K562 (cell line): Measurements from ENCODE around the gene MKLN1. TPM values are rescaled to one million over a fixed set of nuclear protein-coding genes. Genes with fewer than 3 reads are reported as not detected.
A peak's percentile ranks its signal among the peaks of the same experiment; 100 is the strongest.

Source experiments
- ATAC-seq: fragments of 200-7000 bp; cut with Tn5 transposase; 3 replicates; pipeline ENCODE4 v1.9.1; 2020; ENCODE audit warnings: moderate library complexity
- BruUV-seq: library from RNA; stranded (reverse); fragments of 400-500 nt; replicated peaks from 2 replicates; lab custom pipeline; 2021; lab: Mats Ljungman, UMichigan
- CTCF ChIA-PET: fragments of 300-600 bp; formaldehyde crosslinking; extraction: SDS; loops from one replicate; lab custom pipeline; 2021; ENCODE audit warnings: low intra/inter-chr PET ratio; lab: Yijun Ruan, JAX
- POLR2A ChIA-PET: fragments of 300-600, 350-650 bp; sonication (Branson Sonifier 250); formaldehyde crosslinking; extraction: SDS; loops from one replicate; lab custom pipeline; 2021; ENCODE audit warnings: antibody characterized with exemption, inconsistent platforms; lab: Yijun Ruan, JAX
- DNase-seq, 4 experiments: peaks; one replicate each; pipeline versions ENCODE4 v3.0.0 to v3.0.0-alpha.2; 2011 to 2018; ENCODE audit warnings: low spot score in 3 of 4, mixed read lengths in 3 of 4; ENCODE audit errors: extremely low read depth in 1 of 4
- FAIRE-seq: peaks from 2 replicates; lab custom pipeline; 2011; peaks lifted over from hg19 to GRCh38; lab: Jason Lieb, UNC
- H2AFZ ChIP-seq: 2 replicates; pipeline ENCODE4 v1.6.0; 2011; ENCODE audit warnings: low read depth, low read length, control low read depth, inconsistent platforms
- H3K27ac ChIP-seq: fragments of 200-600 bp; 3 replicates; pipeline ENCODE4 v1.8.0; 2011; ENCODE audit warnings: low read depth, mild to moderate bottlenecking, control low read depth, inconsistent platforms, low read length, moderate library complexity, mixed read lengths; ENCODE audit errors: extremely low read depth
- H3K27me3 ChIP-seq, 2 experiments: fragments of 300-600 bp in 1 of 2; 2 replicates in 1 of 2; 3 replicates in 1 of 2; pipeline versions ENCODE4 v1.6.0 to v1.8.0; 2011; ENCODE audit warnings: inconsistent platforms in 2 of 2, low read length in 2 of 2, mild to moderate bottlenecking in 1 of 2, mixed read lengths in 1 of 2, moderate library complexity in 1 of 2; ENCODE audit not compliant: control insufficient read depth in 2 of 2, insufficient read depth in 2 of 2
- H3K36me3 ChIP-seq: fragments of 300-600 bp; 3 replicates; pipeline ENCODE4 v1.8.0; 2011; ENCODE audit warnings: mild to moderate bottlenecking, low read length, inconsistent platforms; ENCODE audit not compliant: control insufficient read depth, insufficient read depth
- H3K4me1 ChIP-seq, 2 experiments: fragments of 200-600 bp in 1 of 2; replicated peaks in 1 of 2; 2 replicates in 1 of 2; 3 replicates in 1 of 2; pipeline versions ENCODE4 v1.5.1 to v1.8.0; 2011; ENCODE audit warnings: inconsistent platforms in 2 of 2, low read length in 2 of 2, mild to moderate bottlenecking in 1 of 2, mixed read lengths in 1 of 2, moderate library complexity in 1 of 2; ENCODE audit not compliant: control insufficient read depth in 2 of 2, insufficient read depth in 2 of 2
- H3K4me2 ChIP-seq: 2 replicates; pipeline ENCODE4 v1.6.1; 2011; ENCODE audit warnings: low read length, control low read depth, inconsistent platforms, mixed read lengths; ENCODE audit not compliant: insufficient read depth
- H3K4me3 ChIP-seq: fragments of 200-600 bp; sonication (generic), shearing (Covaris generic); 2 replicates; pipeline ENCODE4 v1.5.1; 2016; ENCODE audit warnings: control low read depth, inconsistent platforms
- H3K79me2 ChIP-seq: fragments of 200-600 bp; 3 replicates; pipeline ENCODE4 v1.8.0; 2011; ENCODE audit warnings: low read length, inconsistent platforms; ENCODE audit not compliant: control insufficient read depth, insufficient read depth
- H3K9ac ChIP-seq, 2 experiments: 2 replicates each; pipeline versions ENCODE4 v1.6.0 to v1.6.1; 2011; ENCODE audit warnings: low read depth in 2 of 2, low read length in 2 of 2, control low read depth in 1 of 2, inconsistent platforms in 1 of 2, mild to moderate bottlenecking in 1 of 2, mixed read lengths in 1 of 2; ENCODE audit not compliant: insufficient read depth in 1 of 2
- H3K9me1 ChIP-seq: one replicate; pipeline ENCODE4 v1.6.0; 2011; ENCODE audit warnings: inconsistent platforms, mild to moderate bottlenecking, low read length, moderate library complexity; ENCODE audit not compliant: control insufficient read depth, insufficient read depth
- H3K9me3 ChIP-seq: replicated peaks from 2 replicates; pipeline ENCODE4 v1.5.1; 2011; ENCODE audit warnings: low read depth, low read length, inconsistent platforms; ENCODE audit not compliant: control insufficient read depth, insufficient read depth
- H4K20me1 ChIP-seq: replicated peaks from 2 replicates; pipeline ENCODE4 v1.6.1; 2011; ENCODE audit warnings: low read length, inconsistent platforms, mixed read lengths; ENCODE audit not compliant: control insufficient read depth, insufficient read depth
- CBFA2T3 ChIP-seq: fragments of 450-650 bp; IDR thresholded peaks from 2 replicates; pipeline ENCODE4 v1.6.1; 2017
- CBX2 ChIP-seq: fragments of 200-600 bp; sonication (generic); IDR thresholded peaks from one replicate; pipeline ENCODE4 v1.6.1; 2012; ENCODE audit warnings: mild to moderate bottlenecking, low read length, inconsistent platforms; ENCODE audit not compliant: insufficient read depth, poor library complexity, severe bottlenecking
- E2F8 ChIP-seq: fragments of 450-650 bp; IDR thresholded peaks from 2 replicates; pipeline ENCODE4 v1.7.1; 2018; ENCODE audit warnings: mild to moderate bottlenecking, low read depth; ENCODE audit not compliant: partially characterized antibody
- EGR1 ChIP-seq: fragments of 450-650 bp; conservative IDR thresholded peaks from 2 replicates; pipeline ENCODE4 v1.6.1; 2017; ENCODE audit warnings: mild to moderate bottlenecking
- GTF2A2 ChIP-seq: IDR thresholded peaks from 2 replicates; pipeline ENCODE4 v1.6.1; 2016; ENCODE audit warnings: mild to moderate bottlenecking, missing genetic modification characterization, missing compliant biosample characterization
- HNRNPK ChIP-seq: fragments of 200-400 bp; formaldehyde crosslinking; IDR thresholded peaks from one replicate; pipeline ENCODE4 v1.6.1; 2018; ENCODE audit warnings: mild to moderate bottlenecking, low read depth, low read length; ENCODE audit not compliant: poor library complexity, severe bottlenecking
- KLF6 ChIP-seq: fragments of 250-450 bp; sonication (Bioruptor Pico); IDR thresholded peaks from 2 replicates; pipeline ENCODE4 v1.4.0; 2020; ENCODE audit warnings: mild to moderate bottlenecking, moderate library complexity, borderline replicate concordance
- NFYB ChIP-seq: IDR thresholded peaks from 2 replicates; pipeline ENCODE4 v1.6.1; 2011; ENCODE audit warnings: mild to moderate bottlenecking, moderate library complexity; ENCODE audit not compliant: insufficient read length; ENCODE audit errors: extremely low read depth
- POLR2G ChIP-seq: fragments of 200-400 bp; formaldehyde crosslinking; IDR thresholded peaks from 2 replicates; pipeline ENCODE4 v1.6.1; 2017; ENCODE audit warnings: low read depth, mild to moderate bottlenecking, antibody characterized with exemption, low read length, moderate library complexity
- RBFOX2 ChIP-seq: fragments of 200-400 bp; formaldehyde crosslinking; IDR thresholded peaks from 2 replicates; pipeline ENCODE4 v1.6.1; 2017; ENCODE audit warnings: low read depth, mild to moderate bottlenecking, low read length, moderate library complexity
- RERE ChIP-seq: sonication (generic); formaldehyde crosslinking; IDR thresholded peaks from 2 replicates; pipeline ENCODE4 v1.8.0; 2023; ENCODE audit warnings: missing genetic modification reagents, mild to moderate bottlenecking, borderline replicate concordance
- SNRNP70 ChIP-seq: fragments of 200-400 bp; formaldehyde crosslinking; optimal IDR thresholded peaks from 2 replicates; pipeline ENCODE3; 2017; ENCODE audit warnings: low read depth, low read length
- U2AF2 ChIP-seq: fragments of 200-400 bp; formaldehyde crosslinking; optimal IDR thresholded peaks from 2 replicates; pipeline ENCODE3; 2017; ENCODE audit warnings: low read depth, mild to moderate bottlenecking, low read length
- ZBTB2 ChIP-seq: fragments of 450-650 bp; IDR thresholded peaks from 2 replicates; pipeline ENCODE4 v1.6.1; 2016; ENCODE audit warnings: antibody characterized with exemption
- in situ Hi-C: fragments of 300-500 bp; cut with MboI; formaldehyde crosslinking; loops from 4 replicates; pipeline ENCODE4 v1.15.0; 2018; ENCODE audit warnings: inconsistent platforms, mixed read lengths
- intact Hi-C: fragments of 100-400 bp; cut with micrococcal nuclease; formaldehyde crosslinking; loops from 2 replicates; pipeline ENCODE4 v1.14.2; 2022
- polyA plus RNA-seq, 8 experiments: library from polyadenylated mRNA; depleted of rRNA in 4 of 8; stranded (reverse) in 5 of 8; unstranded in 3 of 8; fragments of >200 nt; fragmentation: Nextera tagmentation in 2 of 8; fragmentation: Illumina TruSeq in 1 of 8; extraction: Ambion mirVana in 2 of 8; extraction: Trizol in 1 of 8; gene quantifications; 2 replicates each; pipeline versions ENCODE4 v1.2.1 to v1.2.3, GENCODE V29; 2011 to 2014; ENCODE audit warnings: inconsistent platforms in 1 of 8, missing spikeins in 1 of 8
- total RNA-seq, 7 experiments: library from RNA; depleted of rRNA in 6 of 7; stranded (reverse); fragments of >200 nt in 6 of 7; fragmentation: Illumina TruSeq in 2 of 7; extraction: Trizol in 2 of 7; gene quantifications; 2 replicates each; pipeline versions ENCODE4 v1.2.1 to v1.2.3, GENCODE V29; 2011 to 2021; ENCODE audit warnings: low replicate concordance in 1 of 7

The MKLN1 gene
- total and polyA plus RNA-seq, 9 of the 15 experiments (the other 6 are each of a cell fraction or from before 2014, with no cell fraction given): 18.6 to 80.4 (median 56.0) TPM

GRCh38 chr7:131299074-131299473 is 28.6 kb upstream of the MKLN1 start:
- Histone ChIP-seq H3K4me3 (no peak overlapping the region), H3K9me1 (no peaks in the 10 kb centered on the region), H3K4me1 (peaks cover 0 to 10% of the 10 kb centered on the region in 2 experiments; a peak in 2 of 5 replicates), H3K27me3 (no peaks in the 10 kb centered on the region; a peak in 2 of 5 replicates), H4K20me1 (no peaks in the 10 kb centered on the region), H3K9ac (no peak overlapping the region), H3K79me2 (no peaks in the 10 kb centered on the region), H3K4me2 (no peak overlapping the region), H3K27ac (no peak overlapping the region), H3K36me3 (no peaks in the 10 kb centered on the region), H3K9me3 (no peaks in the 10 kb centered on the region), H2AFZ (peak overlapping the region; percentile 87; the same call in 1 of the 2 replicates)
- ATAC-seq: no peak
- TF ChIP-seq CBFA2T3: no peak
- no peak for TF ChIP-seq HNRNPK
- TF ChIP-seq POLR2G: 0 out of 2 replicates have a peak, but pooled peaks have one; percentile 7
- TF ChIP-seq RBFOX2: 0 out of 2 replicates have a peak, but pooled peaks have one; percentile 24
- TF ChIP-seq E2F8: no peak
- TF ChIP-seq SNRNP70: no peak
- no peak for TF ChIP-seq ZBTB2
- TF ChIP-seq RERE (CRISPR knock-in tag): no peak
- no peak for TF ChIP-seq KLF6 (CRISPR knock-in tag)
- no peak for TF ChIP-seq EGR1
- no peak for TF ChIP-seq U2AF2
- no peak for TF ChIP-seq GTF2A2 (tag)
- no peak for TF ChIP-seq CBX2
- TF ChIP-seq NFYB: no peak
- in situ Hi-C loops: no loop called here
- no peak for FAIRE-seq
- POLR2A ChIA-PET: no interaction called here
- BruUV-seq: no TSS peak
- DNase-seq: no peak
- CTCF ChIA-PET: no interaction called here
- intact Hi-C loops: no loop called here
